SK-N-MC (cell line): Measurements from ENCODE around the gene SLC43A2.

ENCODE experiments used
- DNase-seq: peaks from one replicate; pipeline ENCODE4 v3.0.0-alpha.2; 2011; ENCODE audit warnings: low read depth, low spot score
- H3K27ac ChIP-seq: fragments of 200-600 bp; sonication (generic); 2 replicates; pipeline ENCODE4 v1.5.1; 2016; ENCODE audit warnings: mixed run types
- H3K36me3 ChIP-seq: fragments of 200-600 bp; sonication (generic); 2 replicates; pipeline ENCODE4 v1.6.1; 2017; ENCODE audit warnings: antibody characterized with exemption, low read length, mixed read lengths; ENCODE audit not compliant: insufficient read depth
- H3K4me3 ChIP-seq: fragments of 200-600 bp; sonication (generic); 2 replicates; pipeline ENCODE4 v1.5.1; 2016
- H3K9ac ChIP-seq: fragments of 200-600 bp; sonication (generic); 2 replicates; pipeline ENCODE4 v1.8.0; 2017; ENCODE audit warnings: mixed run types, mixed read lengths; ENCODE audit not compliant: insufficient read length
- H3K9me3 ChIP-seq: fragments of 200-600 bp; sonication (generic); 2 replicates; pipeline ENCODE4 v1.6.1; 2017; ENCODE audit warnings: low read depth, mild to moderate bottlenecking, antibody characterized with exemption, low read length, moderate library complexity, mixed read lengths
- EZH2 ChIP-seq: fragments of 200-600 bp; sonication (generic); IDR thresholded peaks from one replicate; pipeline ENCODE4 v1.6.1; 2017; ENCODE audit warnings: antibody characterized with exemption
- FOXP2 ChIP-seq: optimal IDR thresholded peaks from 2 replicates; pipeline ENCODE3; 2011; ENCODE audit warnings: mild to moderate bottlenecking, moderate library complexity; ENCODE audit not compliant: insufficient read depth; ENCODE audit errors: extremely low read length, control extremely low read depth
- POLR2AphosphoS5 ChIP-seq: IDR thresholded peaks from 2 replicates; pipeline ENCODE4 v1.6.1; 2012; ENCODE audit warnings: mild to moderate bottlenecking, low read depth, low read length, borderline replicate concordance

The SLC43A2 gene

GRCh38 chr17:1620486-1620885 lies 8.1 kb downstream of the SLC43A2 start:
- H3K36me3 ChIP-seq = no peaks in the 10 kb centered on the region
- TF ChIP-seq FOXP2 (no peak), EZH2 (no peak), POLR2AphosphoS5 (no peak)
- no peak overlapping the region for H3K9ac ChIP-seq
- no peaks in the 10 kb centered on the region for H3K9me3 ChIP-seq
- H3K27ac ChIP-seq = no peak overlapping the region
- no peak overlapping the region for H3K4me3 ChIP-seq
- DNase-seq = no peak

GRCh38 chr17:1617620-1618174 lies 10.9 kb downstream of the SLC43A2 start:
- DNase-seq = no peak
- Histone ChIP-seq H3K36me3 (no peaks in the 10 kb centered on the region), H3K27ac (no peak overlapping the region), H3K9ac (no peak overlapping the region), H3K9me3 (no peaks in the 10 kb centered on the region), H3K4me3 (no peak overlapping the region)
- TF ChIP-seq EZH2 = no peak
- no peak for TF ChIP-seq FOXP2
- TF ChIP-seq POLR2AphosphoS5 = no peak

GRCh38 chr17:1616101-1616500 lies 12.5 kb downstream of the SLC43A2 start:
- Histone ChIP-seq H3K9ac (no peak overlapping the region), H3K9me3 (no peaks in the 10 kb centered on the region), H3K36me3 (no peaks in the 10 kb centered on the region), H3K4me3 (no peak overlapping the region), H3K27ac (no peak overlapping the region)
- DNase-seq = no peak
- no peak for TF ChIP-seq FOXP2
- TF ChIP-seq EZH2 = no peak

- H3K9me3 ChIP-seq = no peaks in the 10 kb centered on the region
- H3K4me3 ChIP-seq = no peak overlapping the region
- TF ChIP-seq POLR2AphosphoS5 = no peak
- TF ChIP-seq FOXP2 = no peak
- no peak for TF ChIP-seq EZH2
- no peaks in the 10 kb centered on the region for H3K36me3 ChIP-seq
- no peak overlapping the region for H3K9ac ChIP-seq
- no peak for DNase-seq
- H3K27ac ChIP-seq = no peak overlapping the region
Measured at GRCh38 chr17:1612400-1612799, 16.2 kb downstream of the SLC43A2 start.

GRCh38 chr17:1611715-1612114 lies 16.9 kb downstream of the SLC43A2 start:
- H3K36me3 ChIP-seq = no peaks in the 10 kb centered on the region
- H3K9ac ChIP-seq = no peak overlapping the region
- DNase-seq = no peak
- no peak overlapping the region for H3K4me3 ChIP-seq
- no peaks in the 10 kb centered on the region for H3K9me3 ChIP-seq
- no peak overlapping the region for H3K27ac ChIP-seq
- TF ChIP-seq EZH2 (no peak), FOXP2 (no peak), POLR2AphosphoS5 (no peak)

GRCh38 chr17:1608676-1609075 lies 20.0 kb downstream of the SLC43A2 start:
- Histone ChIP-seq H3K9me3 (no peaks in the 10 kb centered on the region), H3K27ac (no peak overlapping the region), H3K4me3 (no peak overlapping the region), H3K36me3 (no peaks in the 10 kb centered on the region), H3K9ac (no peak overlapping the region)
- TF ChIP-seq FOXP2 = no peak
- TF ChIP-seq EZH2 = no peak
- TF ChIP-seq POLR2AphosphoS5 = no peak
- DNase-seq = no peak

- DNase-seq = no peak
- H3K4me3 ChIP-seq = no peak overlapping the region
- H3K27ac ChIP-seq = no peak overlapping the region
- H3K36me3 ChIP-seq = no peaks in the 10 kb centered on the region
- no peaks in the 10 kb centered on the region for H3K9me3 ChIP-seq
- H3K9ac ChIP-seq = no peak overlapping the region
- no peak for TF ChIP-seq FOXP2
- no peak for TF ChIP-seq EZH2
- no peak for TF ChIP-seq POLR2AphosphoS5
Measured at GRCh38 chr17:1607971-1608320, 20.7 kb downstream of the SLC43A2 start.

GRCh38 chr17:1606352-1606985 lies 22.2 kb downstream of the SLC43A2 start:
- no peak overlapping the region for H3K4me3 ChIP-seq
- no peak for DNase-seq
- no peak overlapping the region for H3K9ac ChIP-seq
- no peak overlapping the region for H3K27ac ChIP-seq
- H3K9me3 ChIP-seq = no peaks in the 10 kb centered on the region
- no peak for TF ChIP-seq FOXP2
- TF ChIP-seq POLR2AphosphoS5 = no peak
- no peak for TF ChIP-seq EZH2
- H3K36me3 ChIP-seq = no peaks in the 10 kb centered on the region
